Measurements from ENCODE around the gene FLNA. TPM values are rescaled to one million over a fixed set of nuclear protein-coding genes. Genes with fewer than 3 reads are reported as not detected.

FLNA gene
- total and polyA plus RNA-seq, 2 of the 13 experiments (the other 11 are each of a cell fraction or from before 2014, with no cell fraction given), result 83.4 to 174 TPM

DNA sequence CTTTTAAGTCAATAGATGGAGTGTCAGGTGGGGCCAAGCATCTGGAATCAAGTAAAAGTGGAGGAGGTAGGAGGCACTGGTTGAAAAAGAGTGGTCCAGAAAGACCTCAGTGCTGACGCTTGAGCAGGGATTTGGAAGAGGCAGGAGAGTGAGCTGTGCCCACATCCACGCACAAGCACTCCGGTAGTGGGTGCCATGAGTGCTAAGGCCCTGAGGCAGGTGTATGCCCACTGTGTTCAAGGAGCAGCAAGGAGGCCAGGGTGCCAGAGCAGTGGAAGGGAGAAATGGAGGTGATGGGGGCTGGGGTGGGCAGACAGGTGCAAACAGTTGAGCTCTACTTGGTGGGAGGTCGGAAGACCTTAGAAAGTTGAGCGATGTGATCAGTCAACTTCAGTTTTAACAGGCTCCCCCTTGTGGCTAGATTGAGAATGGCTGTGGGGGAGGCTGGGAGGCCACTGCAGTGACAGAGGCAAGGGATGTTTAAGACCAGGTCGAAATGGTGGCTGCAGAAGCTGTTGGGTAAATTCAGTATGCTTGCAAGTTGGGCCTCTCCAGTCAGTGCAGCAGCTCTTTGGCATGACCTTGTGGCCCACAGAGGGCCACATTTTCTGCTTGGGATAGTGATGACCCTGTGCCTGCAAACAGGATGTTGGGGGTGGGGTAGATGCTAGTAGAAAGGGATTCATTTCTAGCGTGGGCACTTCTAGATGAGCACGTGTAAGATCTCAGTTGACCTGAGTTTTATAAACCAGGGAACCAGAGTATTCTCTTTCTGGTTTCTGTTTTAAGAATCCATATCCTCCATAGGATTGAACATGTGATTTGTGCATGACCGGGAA lies 66.1 kb downstream of the FLNA start:
- Histone ChIP-seq H3K4me2 (ENCODE audit: low read depth, low read length) (no peak overlapping the region), H3K9ac (ENCODE audit: insufficient read depth, low read depth, low read length) (no peak overlapping the region), H3K4me3 (replicated peaks in 1 of 3; ENCODE audit: insufficient read depth in 1 of 3, low read depth in 2 of 3, low read length in 3 of 3) (no peak overlapping the region), H3K27ac (ENCODE audit: extremely low read length, insufficient read depth, low read length) (no peak overlapping the region), H3K36me3 (replicated peaks in 1 of 2; ENCODE audit: control insufficient read depth in 1 of 2, insufficient read depth in 2 of 2, low read length in 2 of 2) (no peaks in the 10 kb centered on the region), H2AFZ (ENCODE audit: low read length) (no peak overlapping the region), H3K79me2 (ENCODE audit: insufficient read depth, low read length) (no peaks in the 10 kb centered on the region), H4K20me1 (ENCODE audit: insufficient read depth, low read length) (no peaks in the 10 kb centered on the region), H3K27me3 (ENCODE audit: control insufficient read depth in 1 of 2, insufficient read depth in 2 of 2, low read length in 2 of 2) (no peaks in the 10 kb centered on the region), H3K9me3 (ENCODE audit: low read length) (no peaks in the 10 kb centered on the region), H3K4me1 (ENCODE audit: insufficient read depth, low read length) (peaks cover 9% of the 10 kb centered on the region)
- peak; percentile 63 for ATAC-seq
- no TSS peak for BruUV-seq (replicated peaks)
- FAIRE-seq, result peak; percentile 90
- intact Hi-C loops (cut with micrococcal nuclease; ENCODE audit: unreplicated experiment), result no loop called here
- DNase-seq (ENCODE audit: low spot score), result peak; percentile 16
- in situ Hi-C loops (cut with HindIII; ENCODE audit: extremely low pct_ligation_motif_present, low pct_unique_long_range_greater_than_20kb), result no loop called here
- 54% methylated on average over 7 of the region's 9 CpGs for WGBS (ENCODE audit: low lambda C conversion rate)
- POLR2A ChIA-PET, result no interaction called here
- CTCF ChIA-PET (ENCODE audit: low intra/inter-chr PET ratio, low total read pairs), result interaction anchor here (1.4 kb wide), 1 partner anchor 172 kb away, joined by 7 read pairs; no protein-coding TSS in a partner anchor
- no peak for TF ChIP-seq MEIS1 (CRISPR knock-in tag; IDR thresholded peaks at IDR 0.05; ENCODE audit: borderline replicate concordance)
- no peak for TF ChIP-seq RBAK (CRISPR knock-in tag; IDR thresholded peaks at IDR 0.05)
- no peak for TF ChIP-seq PAXIP1 (CRISPR knock-in tag; conservative IDR thresholded peaks at IDR 0.05)
- TF ChIP-seq, protein P1, sequence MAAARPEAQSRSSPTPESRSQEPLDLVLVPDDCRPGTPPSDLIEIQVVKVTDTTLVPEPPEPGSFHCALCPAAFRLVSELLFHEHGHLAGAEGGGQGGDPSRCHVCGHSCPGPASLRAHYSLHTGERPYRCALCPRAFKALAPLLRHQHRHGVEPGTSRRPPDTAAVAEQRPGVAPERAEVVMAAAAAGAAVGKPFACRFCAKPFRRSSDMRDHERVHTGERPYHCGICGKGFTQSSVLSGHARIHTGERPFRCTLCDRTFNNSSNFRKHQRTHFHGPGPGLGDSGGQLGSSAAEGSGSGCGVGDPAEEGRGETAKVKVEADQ (CRISPR knock-in tag; IDR thresholded peaks at IDR 0.05; ENCODE audit: borderline replicate concordance), result no peak
- TF ChIP-seq ZBTB7B (CRISPR knock-in tag; IDR thresholded peaks at IDR 0.05), result no peak
- TF ChIP-seq DNMT3B (CRISPR knock-in tag; conservative IDR thresholded peaks at IDR 0.05), result no peak
- TF ChIP-seq SMC3 (IDR thresholded peaks at IDR 0.05; ENCODE audit: low read length), result peak; percentile 26; the same call in 1 of the 2 replicates
- TF ChIP-seq ZNF33B (CRISPR knock-in tag; IDR thresholded peaks at IDR 0.05), result no peak
- no peak for TF ChIP-seq ZNF672 (CRISPR knock-in tag; IDR thresholded peaks at IDR 0.05)
- TF ChIP-seq TSC22D2 (CRISPR knock-in tag; IDR thresholded peaks at IDR 0.05; ENCODE audit: borderline replicate concordance), result no peak
- peak; percentile 16; the same call in 1 of the 2 replicates for TF ChIP-seq STAG1 (CRISPR knock-in tag; IDR thresholded peaks at IDR 0.05)
- TF ChIP-seq ZNF382 (CRISPR knock-in tag; IDR thresholded peaks at IDR 0.05; ENCODE audit: borderline replicate concordance), result no peak
- no peak for TF ChIP-seq ZBTB26 (CRISPR knock-in tag; IDR thresholded peaks at IDR 0.05; ENCODE audit: borderline replicate concordance)
- no peak for TF ChIP-seq EP300 (IDR thresholded peaks at IDR 0.05; ENCODE audit: low read depth in 2 of 2, low read length in 2 of 2)
- TF ChIP-seq EP300 (CRISPR knock-in tag; IDR thresholded peaks at IDR 0.05; ENCODE audit: borderline replicate concordance), result no peak
- TF ChIP-seq EZH2 (conservative IDR thresholded peaks at IDR 0.05; ENCODE audit: low read depth, low read length), result no peak
- no peak for TF ChIP-seq ZNF549 (CRISPR knock-in tag; IDR thresholded peaks at IDR 0.05)
- TF ChIP-seq ZNF614 (CRISPR knock-in tag; IDR thresholded peaks at IDR 0.05; ENCODE audit: borderline replicate concordance), result no peak
- TF ChIP-seq ZNF547 (CRISPR knock-in tag; IDR thresholded peaks at IDR 0.05), result no peak
- TF ChIP-seq SMARCE1 (IDR thresholded peaks at IDR 0.05; ENCODE audit: borderline replicate concordance), result no peak

Data from HepG2 (cell line).